CD4-positive, alpha-beta T cell treated with Interleukin-2 at 100 ng/mL for 4 hours (primary cell): Measurements from ENCODE around the gene ZMYND19.
"Not testable (repeated sequence)": the region's sequence is repeated elsewhere in the genome, so short reads cannot be mapped to it uniquely, and the experiment has no call there.

Experiments used
- DNase-seq: peaks from one replicate; pipeline ENCODE4 v3.0.0-alpha.2; 2020; ENCODE audit warnings: low spot score

The ZMYND19 gene

GRCh38 chr9:137590469-137591383, at the start of gene ZMYND19:
TSS of gene ZMYND19 (minus strand) at chr9:137590512. CDS start at chr9:137590263, 249 bp downstream.
- DNase-seq: peak; percentile 89

- DNase-seq: peak; percentile 43
These were observed 49.2 kb upstream of the ZMYND19 start for GRCh38 chr9:137639303-137640051.

- DNase-seq: no peak
These were observed 48.4 kb upstream of the ZMYND19 start for GRCh38 chr9:137638680-137639079.

- no peak for DNase-seq
These were observed 43.7 kb upstream of the ZMYND19 start for GRCh38 chr9:137634016-137634415.

GRCh38 chr9:137632230-137633161, 42.2 kb upstream of the ZMYND19 start:
- DNase-seq: no peak

GRCh38 chr9:137631345-137632229, 41.3 kb upstream of the ZMYND19 start:
- DNase-seq: no peak

GRCh38 chr9:137630679-137631078, 40.4 kb upstream of the ZMYND19 start:
- DNase-seq: no peak

- DNase-seq: no peak
These were observed 39.8 kb upstream of the ZMYND19 start for GRCh38 chr9:137630126-137630525.

- DNase-seq: not testable (repeated sequence)
These were observed 37.1 kb upstream of the ZMYND19 start for GRCh38 chr9:137627406-137627805.

- no peak for DNase-seq
These were observed 36.2 kb upstream of the ZMYND19 start for GRCh38 chr9:137626464-137626863.

GRCh38 chr9:137622211-137622610, 31.9 kb upstream of the ZMYND19 start:
- DNase-seq: not testable (repeated sequence)

- no peak for DNase-seq
These were observed 30.9 kb upstream of the ZMYND19 start for GRCh38 chr9:137621131-137621757.

GRCh38 chr9:137620581-137620980, 30.3 kb upstream of the ZMYND19 start:
- no peak for DNase-seq

- no peak for DNase-seq
These were observed 29.7 kb upstream of the ZMYND19 start for GRCh38 chr9:137620048-137620405.

- peak; percentile 22 for DNase-seq
These were observed 29.1 kb upstream of the ZMYND19 start for GRCh38 chr9:137619240-137620047.

- peak; percentile 89 for DNase-seq
These were observed 28.1 kb upstream of the ZMYND19 start, which contains the start of gene EHMT1 for GRCh38 chr9:137618105-137619067. TSS of gene EHMT1 (plus strand) at chr9:137619005. CDS start at chr9:137619029, 24 bp downstream.

- DNase-seq: no peak
These were observed 25.1 kb upstream of the ZMYND19 start for GRCh38 chr9:137615387-137615871.
